Neutrophil (primary cell): ENCODE results near the gene APBA3.

Source experiments
- H3K27ac ChIP-seq: fragments of 200-600 bp; sonication (generic); 2 replicates; pipeline ENCODE4 v1.5.1; 2016; ENCODE audit warnings: mild to moderate bottlenecking, moderate library complexity
- H3K27me3 ChIP-seq: fragments of 200-600 bp; sonication (generic); 2 replicates; pipeline ENCODE4 v1.6.0; 2016; ENCODE audit warnings: mild to moderate bottlenecking
- H3K36me3 ChIP-seq: fragments of 200-600 bp; sonication (generic); 2 replicates; pipeline ENCODE4 v1.5.1; 2017
- H3K4me1 ChIP-seq, 2 experiments: fragments of 200-600 bp in 1 of 2; sonication (generic) in 1 of 2; 1 replicate in 1 of 2; 2 replicates in 1 of 2; pipeline versions ENCODE4 v1.5.1 to v1.6.1; 2013 to 2016; ENCODE audit warnings: low read depth in 1 of 2, low read length in 1 of 2, mild to moderate bottlenecking in 1 of 2, moderate library complexity in 1 of 2; ENCODE audit not compliant: control insufficient read depth in 1 of 2, insufficient read depth in 1 of 2
- H3K4me3 ChIP-seq, 2 experiments: fragments of 200-600 bp in 1 of 2; sonication (generic) in 1 of 2; 1 replicate in 1 of 2; 2 replicates in 1 of 2; pipeline ENCODE4 v1.5.1; 2013 to 2016; ENCODE audit warnings: low read depth in 1 of 2, low read length in 1 of 2, mild to moderate bottlenecking in 1 of 2, moderate library complexity in 1 of 2
- H3K9me3 ChIP-seq: fragments of 200-600 bp; sonication (generic); 2 replicates; pipeline ENCODE4 v1.5.1; 2016
- CTCF ChIP-seq: fragments of 200-600 bp; sonication (generic); IDR thresholded peaks from 2 replicates; pipeline ENCODE4 v1.5.1; 2016; ENCODE audit warnings: antibody characterized with exemption

Gene APBA3

GRCh38 chr19:3782903-3783302, 21.4 kb upstream of the APBA3 start:
- H3K4me3 ChIP-seq: no peak overlapping the region
- peaks cover 40% of the 10 kb centered on the region for H3K27me3 ChIP-seq
- no peaks in the 10 kb centered on the region for H3K36me3 ChIP-seq
- peaks cover 19% of the 10 kb centered on the region for H3K9me3 ChIP-seq
- H3K4me1 ChIP-seq: peaks cover 13 to 15% of the 10 kb centered on the region in 2 experiments
- no peak for TF ChIP-seq CTCF
- no peak overlapping the region for H3K27ac ChIP-seq

GRCh38 chr19:3782330-3782729, 20.8 kb upstream of the APBA3 start:
- H3K27ac ChIP-seq: no peak overlapping the region

GRCh38 chr19:3781603-3782002, 20.1 kb upstream of the APBA3 start:
- no peak overlapping the region for H3K4me3 ChIP-seq
- peaks cover 13 to 15% of the 10 kb centered on the region in 2 experiments for H3K4me1 ChIP-seq
- no peak for TF ChIP-seq CTCF
- H3K9me3 ChIP-seq: peaks cover 19% of the 10 kb centered on the region
- H3K36me3 ChIP-seq: no peaks in the 10 kb centered on the region
- H3K27me3 ChIP-seq: peaks cover 28% of the 10 kb centered on the region
- no peak overlapping the region for H3K27ac ChIP-seq

More at GRCh38 chr19:3782330-3782729, 20.8 kb upstream of the APBA3 start:
- peaks cover 35% of the 10 kb centered on the region for H3K27me3 ChIP-seq
- peaks cover 13 to 15% of the 10 kb centered on the region in 2 experiments for H3K4me1 ChIP-seq
- peaks cover 19% of the 10 kb centered on the region for H3K9me3 ChIP-seq
- no peak overlapping the region for H3K4me3 ChIP-seq
- no peaks in the 10 kb centered on the region for H3K36me3 ChIP-seq
- TF ChIP-seq CTCF: no peak

- H3K9me3 ChIP-seq: peaks cover 19% of the 10 kb centered on the region
- peaks cover 12% of the 10 kb centered on the region in 2 experiments for H3K4me1 ChIP-seq
- H3K27ac ChIP-seq: no peak overlapping the region
- no peak overlapping the region for H3K4me3 ChIP-seq
- no peaks in the 10 kb centered on the region for H3K36me3 ChIP-seq
- peaks cover 20% of the 10 kb centered on the region for H3K27me3 ChIP-seq
- no peak for TF ChIP-seq CTCF
These were observed 19.4 kb upstream of the APBA3 start for GRCh38 chr19:3780786-3781304.

GRCh38 chr19:3778899-3779723, 17.6 kb upstream of the APBA3 start:
- no peaks in the 10 kb centered on the region for H3K36me3 ChIP-seq
- TF ChIP-seq CTCF: no peak

More at GRCh38 chr19:3778899-3779723, 17.6 kb upstream of the APBA3 start:
- Histone ChIP-seq H3K4me3 (no peak overlapping the region), H3K9me3 (peaks cover 19% of the 10 kb centered on the region), H3K4me1 (no peaks in the 10 kb centered on the region), H3K27ac (no peak overlapping the region), H3K27me3 (peaks cover 3% of the 10 kb centered on the region)
